ENCODE results near the gene WRNIP1. TPM values are rescaled to one million over a fixed set of nuclear protein-coding genes. Genes with fewer than 3 reads are reported as not detected.

The WRNIP1 gene
- total and polyA plus RNA-seq, 2 of the 13 experiments (the other 11 are each of a cell fraction or from before 2014, with no cell fraction given) = 77.7 to 90.3 TPM

- no peak for TF ChIP-seq AHDC1 (CRISPR knock-in tag; IDR thresholded peaks at IDR 0.05; ENCODE audit: borderline replicate concordance)
- TF ChIP-seq MLX (CRISPR knock-in tag; IDR thresholded peaks at IDR 0.05) = no peak
- TF ChIP-seq NCOA2 (CRISPR knock-in tag; IDR thresholded peaks at IDR 0.05) = peak; percentile 4; the same call in 1 of the 2 replicates
- TF ChIP-seq ZNF557 (CRISPR knock-in tag; IDR thresholded peaks at IDR 0.05) = no peak; the same call in 1 of the 2 replicates
- 0 out of 2 replicates have a peak, but pooled peaks have one; percentile 20 for TF ChIP-seq ZNF44 (CRISPR knock-in tag; IDR thresholded peaks at IDR 0.05)
- no peak for TF ChIP-seq ZNF639 (CRISPR knock-in tag; conservative IDR thresholded peaks at IDR 0.05)
- no peak for TF ChIP-seq GATA4 (IDR thresholded peaks at IDR 0.05; ENCODE audit: borderline replicate concordance, low read depth)
- no peak for TF ChIP-seq BATF2 (CRISPR knock-in tag; IDR thresholded peaks at IDR 0.05)
- no peak for TF ChIP-seq POGZ (CRISPR knock-in tag; IDR thresholded peaks at IDR 0.05)
- no peak for TF ChIP-seq ZNF24 (IDR thresholded peaks at IDR 0.05)
- TF ChIP-seq PAF1 (CRISPR knock-in tag; IDR thresholded peaks at IDR 0.05) = no peak
- no peak for TF ChIP-seq ZHX2 (IDR thresholded peaks at IDR 0.05; ENCODE audit: low read depth)
- no peak for TF ChIP-seq ZHX2 (CRISPR knock-in tag; IDR thresholded peaks at IDR 0.05; ENCODE audit: borderline replicate concordance)
- TF ChIP-seq ZNF333 (CRISPR knock-in tag; IDR thresholded peaks at IDR 0.05; ENCODE audit: borderline replicate concordance) = 0 out of 2 replicates have a peak, but pooled peaks have one; percentile 15
Observed at GRCh38 chr6:2764610-2765165, 505 bp upstream of the WRNIP1 start (continued).

Measured in HepG2 (cell line).